OCI-LY3 (cell line): ENCODE measurements around the gene EHBP1.

Experiments used
- EZH2phosphoT487 ChIP-seq: fragments of 200-600 bp; shearing (Covaris generic); IDR thresholded peaks from 2 replicates; pipeline ENCODE4 v1.6.1; 2018; ENCODE audit warnings: antibody characterized with exemption, mixed run types, low read depth
- TF ChIP-seq, protein P1 (sequence below): fragments of 200-600, 300-600 bp; sonication (generic); IDR thresholded peaks from 2 replicates; pipeline ENCODE4 v1.5.1; 2014; ENCODE audit warnings: antibody characterized with exemption, low read length, low read depth

DNA sequence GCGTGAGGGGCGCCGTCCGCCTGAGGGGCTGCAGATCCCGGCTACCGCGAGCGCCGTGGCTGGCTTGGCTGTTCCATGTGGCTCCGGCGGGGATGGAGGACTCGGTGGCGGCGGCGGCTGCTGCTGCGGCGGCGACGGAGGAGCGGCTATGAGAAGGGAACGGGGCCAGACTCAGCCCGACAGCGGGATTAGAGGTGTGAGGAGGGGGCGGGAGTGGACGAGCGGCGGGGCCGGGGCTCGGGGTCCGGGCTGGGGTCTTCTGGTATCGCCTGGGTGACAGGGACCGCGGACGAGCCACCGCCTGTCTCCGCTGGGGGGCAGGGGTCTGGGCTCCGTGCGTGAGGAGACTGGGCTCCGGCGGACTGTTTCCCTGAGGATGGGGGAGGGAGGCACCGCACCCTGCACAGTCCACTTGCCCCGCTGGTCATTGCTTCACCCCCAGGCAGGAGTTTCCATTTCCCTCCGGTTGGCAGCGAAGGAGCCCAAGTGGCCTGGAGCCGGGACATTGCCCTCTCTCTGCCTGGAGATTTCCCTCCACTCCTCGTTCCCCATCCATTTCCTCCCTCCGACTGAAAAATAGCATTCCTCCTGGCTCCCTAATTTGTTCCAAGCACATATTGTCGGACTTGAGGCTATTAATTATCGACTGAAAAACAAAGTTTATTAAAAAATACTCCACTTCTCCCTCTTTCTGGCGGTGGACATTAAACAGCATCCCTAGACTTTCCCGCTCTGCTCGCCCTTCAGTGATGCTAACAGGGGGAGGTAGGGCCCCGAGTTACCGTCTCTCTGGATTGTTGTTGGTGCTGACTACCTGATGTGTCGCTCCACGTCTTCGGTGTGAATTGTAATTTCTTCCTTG is 577 bp downstream of the EHBP1 start:
- TF ChIP-seq, protein P1, sequence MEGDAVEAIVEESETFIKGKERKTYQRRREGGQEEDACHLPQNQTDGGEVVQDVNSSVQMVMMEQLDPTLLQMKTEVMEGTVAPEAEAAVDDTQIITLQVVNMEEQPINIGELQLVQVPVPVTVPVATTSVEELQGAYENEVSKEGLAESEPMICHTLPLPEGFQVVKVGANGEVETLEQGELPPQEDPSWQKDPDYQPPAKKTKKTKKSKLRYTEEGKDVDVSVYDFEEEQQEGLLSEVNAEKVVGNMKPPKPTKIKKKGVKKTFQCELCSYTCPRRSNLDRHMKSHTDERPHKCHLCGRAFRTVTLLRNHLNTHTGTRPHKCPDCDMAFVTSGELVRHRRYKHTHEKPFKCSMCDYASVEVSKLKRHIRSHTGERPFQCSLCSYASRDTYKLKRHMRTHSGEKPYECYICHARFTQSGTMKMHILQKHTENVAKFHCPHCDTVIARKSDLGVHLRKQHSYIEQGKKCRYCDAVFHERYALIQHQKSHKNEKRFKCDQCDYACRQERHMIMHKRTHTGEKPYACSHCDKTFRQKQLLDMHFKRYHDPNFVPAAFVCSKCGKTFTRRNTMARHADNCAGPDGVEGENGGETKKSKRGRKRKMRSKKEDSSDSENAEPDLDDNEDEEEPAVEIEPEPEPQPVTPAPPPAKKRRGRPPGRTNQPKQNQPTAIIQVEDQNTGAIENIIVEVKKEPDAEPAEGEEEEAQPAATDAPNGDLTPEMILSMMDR, result peak; percentile 15; the same call in 1 of the 2 replicates
- TF ChIP-seq EZH2phosphoT487, result no peak
